NCI-H2029 (cell line): ENCODE data around the gene GCSAML.
"Not testable (repeated sequence)": the region's sequence is repeated elsewhere in the genome, so short reads cannot be mapped to it uniquely, and the experiment has no call there.

Experiments used
- DNase-seq: peaks from one replicate; lab custom pipeline; 2025; lab: John Stamatoyannopoulos, UW

GCSAML gene

GRCh38 chr1:247548769-247549182 lies at the start of gene GCSAML:
Gene GCSAML, plus strand, starts transcription at chr1:247549134. Its CDS starts 58 bp downstream, at chr1:247549192.
- no peak for DNase-seq

GRCh38 chr1:247500865-247501264 lies 48.1 kb upstream of the GCSAML start:
- DNase-seq: no peak

- no peak for DNase-seq
These were observed 42.1 kb upstream of the GCSAML start for GRCh38 chr1:247506831-247507230.

- no peak for DNase-seq
These were observed 30.9 kb upstream of the GCSAML start for GRCh38 chr1:247517795-247518612.

- no peak for DNase-seq
These were observed 30.4 kb upstream of the GCSAML start for GRCh38 chr1:247518613-247518891.

GRCh38 chr1:247521886-247522285 lies 27.0 kb upstream of the GCSAML start:
- DNase-seq: not testable (repeated sequence)

GRCh38 chr1:247528812-247529474 lies 20.0 kb upstream of the GCSAML start:
- DNase-seq: no peak

GRCh38 chr1:247529771-247530355 lies 19.1 kb upstream of the GCSAML start:
- DNase-seq: no peak

- DNase-seq: no peak
These were observed 18.1 kb upstream of the GCSAML start for GRCh38 chr1:247530785-247531184.

- no peak for DNase-seq
These were observed 17.0 kb upstream of the GCSAML start for GRCh38 chr1:247531937-247532336.

- DNase-seq: no peak
These were observed 13.5 kb upstream of the GCSAML start for GRCh38 chr1:247535402-247535801.

- DNase-seq: no peak
These were observed 12.6 kb upstream of the GCSAML start, which contains the start of gene OR2C3 for GRCh38 chr1:247536340-247536739. Gene OR2C3, minus strand, starts transcription at chr1:247536440. Its CDS starts 3,929 bp downstream, at chr1:247532511.

GRCh38 chr1:247538561-247538960 lies 10.4 kb upstream of the GCSAML start:
- DNase-seq: no peak

- no peak for DNase-seq
These were observed 9.7 kb upstream of the GCSAML start for GRCh38 chr1:247539215-247539614.

- no peak for DNase-seq
These were observed 8.4 kb upstream of the GCSAML start for GRCh38 chr1:247540581-247540980.

GRCh38 chr1:247542811-247543210 lies 6.1 kb upstream of the GCSAML start:
- DNase-seq: no peak

GRCh38 chr1:247548092-247548491 lies 842 bp upstream of the GCSAML start:
- DNase-seq: no peak

- DNase-seq: no peak
These were observed 2.8 kb downstream of the GCSAML start for GRCh38 chr1:247551721-247552120.

GRCh38 chr1:247552231-247552630 lies 3.3 kb downstream of the GCSAML start:
- DNase-seq: no peak

GRCh38 chr1:247557926-247558674 lies 9.2 kb downstream of the GCSAML start:
- no peak for DNase-seq

GRCh38 chr1:247561711-247562110 lies 12.8 kb downstream of the GCSAML start:
- no peak for DNase-seq

- DNase-seq: no peak
These were observed 13.3 kb downstream of the GCSAML start for GRCh38 chr1:247562198-247562597.
